HG02588 (cell line): ENCODE results near the gene NALCN.

Experiments
- ATAC-seq: cut with Tn5 transposase; IDR thresholded peaks from one replicate; pipeline ENCODE4 v1.9.1; 2021; ENCODE audit warnings: mild to moderate bottlenecking, moderate library complexity; ENCODE audit not compliant: unreplicated experiment

The NALCN gene

GRCh38 chr13:101292711-101293110 lies 123.6 kb downstream of the NALCN start:
- ATAC-seq, result no peak

- no peak for ATAC-seq
Observed at GRCh38 chr13:101291646-101292515, 124.4 kb downstream of the NALCN start.

DNA sequence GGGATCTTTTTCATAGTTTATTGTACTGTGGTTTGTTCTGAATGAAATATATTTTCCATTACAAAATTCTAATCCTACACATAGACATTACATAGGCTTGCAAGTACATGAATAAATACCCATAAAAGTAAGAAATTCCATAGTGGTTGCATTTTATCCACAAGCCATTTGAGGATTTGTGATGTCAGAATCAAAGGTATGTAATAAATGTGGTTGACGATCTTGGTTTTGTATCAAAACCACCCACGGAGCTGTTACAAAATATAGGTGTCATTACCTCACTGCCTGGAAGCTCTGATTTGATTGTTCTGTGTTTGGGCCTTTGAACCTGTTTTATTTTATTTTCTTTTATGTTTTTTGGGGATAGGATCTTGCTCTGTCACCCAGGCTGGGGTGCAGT lies 125.1 kb downstream of the NALCN start:
- ATAC-seq, result no peak

- ATAC-seq, result no peak
Observed at GRCh38 chr13:101289764-101290163, 126.5 kb downstream of the NALCN start.

DNA sequence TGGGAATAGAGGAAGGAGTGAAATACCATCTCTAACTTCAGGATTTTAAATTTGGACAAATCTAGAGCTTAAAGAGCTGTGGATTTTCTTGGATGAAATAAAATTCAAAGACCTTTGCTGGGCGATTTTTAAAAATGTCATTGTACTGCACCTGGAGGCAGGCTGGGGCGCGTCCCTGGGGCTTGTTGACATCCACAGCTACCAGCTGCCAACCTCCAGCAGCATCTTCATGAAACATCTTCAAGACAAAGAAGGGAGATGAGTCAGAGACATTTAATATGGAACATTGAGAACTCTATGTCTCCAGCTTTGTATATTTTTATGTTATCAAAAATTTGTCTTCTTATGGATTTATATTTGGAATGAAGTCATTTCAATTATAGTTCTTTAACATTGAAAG lies 132.5 kb downstream of the NALCN start:
- no peak for ATAC-seq

- ATAC-seq, result no peak
Observed at GRCh38 chr13:101272886-101273285, 143.4 kb downstream of the NALCN start.

- ATAC-seq, result no peak
Observed at GRCh38 chr13:101271681-101272245, 144.5 kb downstream of the NALCN start.

GRCh38 chr13:101267656-101268055 lies 148.7 kb downstream of the NALCN start:
- ATAC-seq, result no peak

DNA sequence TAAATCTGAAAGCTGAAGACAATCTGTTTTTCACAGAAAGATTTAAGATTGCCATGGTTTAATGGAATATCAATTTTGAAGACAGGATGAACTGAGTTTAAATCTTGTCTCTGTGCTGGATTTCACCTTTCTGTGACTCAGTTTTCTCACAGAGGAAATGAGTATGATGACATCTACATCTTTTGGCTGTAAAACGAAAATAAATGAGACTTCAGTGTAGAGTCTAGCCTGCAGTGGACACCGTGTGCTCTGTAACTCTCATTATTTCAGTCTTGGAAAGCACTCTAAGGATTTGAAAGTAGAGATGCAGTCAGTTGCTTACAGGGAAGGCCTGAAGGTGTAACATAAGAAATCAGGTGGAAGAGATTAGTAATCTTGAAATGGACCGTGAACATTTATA lies 150.4 kb downstream of the NALCN start:
- ATAC-seq, result no peak

GRCh38 chr13:101264931-101265330 lies 151.4 kb downstream of the NALCN start:
- ATAC-seq, result no peak

DNA sequence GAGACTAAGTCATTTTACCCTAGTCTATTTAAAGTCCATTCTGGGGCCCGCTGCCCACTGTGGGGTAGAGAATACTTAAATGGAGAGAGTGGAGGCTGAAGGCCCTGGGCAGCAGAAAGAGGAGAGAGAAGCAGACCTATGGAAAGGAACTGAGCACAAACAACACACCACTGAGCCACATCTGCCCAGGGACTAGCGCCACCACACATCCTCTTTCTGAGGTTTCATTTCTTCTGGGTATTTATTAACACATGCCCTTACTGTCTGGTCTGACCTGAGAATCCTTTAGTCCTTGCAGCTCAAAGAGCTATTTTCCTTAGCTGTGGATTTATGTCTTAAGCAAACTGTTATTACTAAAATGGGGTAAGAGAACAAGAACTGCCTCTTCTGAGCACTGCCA lies 154.0 kb downstream of the NALCN start:
- peak; percentile 77 for ATAC-seq

GRCh38 chr13:101258509-101258908 lies 157.8 kb downstream of the NALCN start:
- ATAC-seq, result no peak

DNA sequence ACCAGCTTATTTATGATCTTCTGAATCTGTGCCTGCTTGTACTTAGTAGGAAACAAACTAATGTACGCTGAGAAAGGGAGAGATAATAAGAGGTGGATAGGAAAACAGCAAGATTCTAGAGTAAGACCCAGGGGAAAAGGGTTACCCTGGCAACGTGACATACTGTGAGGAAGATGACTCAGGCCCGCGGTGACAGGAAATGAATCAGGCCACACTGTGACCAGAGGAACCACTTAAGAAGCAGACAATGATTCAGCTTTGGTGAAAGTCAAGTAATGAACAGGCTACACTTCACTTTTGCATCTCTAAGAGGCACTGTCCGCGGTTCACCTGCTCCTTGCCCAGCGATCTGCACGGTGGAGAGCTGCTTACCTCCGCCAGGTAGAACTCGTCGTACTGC lies 158.2 kb downstream of the NALCN start:
- peak; percentile 86 for ATAC-seq

DNA sequence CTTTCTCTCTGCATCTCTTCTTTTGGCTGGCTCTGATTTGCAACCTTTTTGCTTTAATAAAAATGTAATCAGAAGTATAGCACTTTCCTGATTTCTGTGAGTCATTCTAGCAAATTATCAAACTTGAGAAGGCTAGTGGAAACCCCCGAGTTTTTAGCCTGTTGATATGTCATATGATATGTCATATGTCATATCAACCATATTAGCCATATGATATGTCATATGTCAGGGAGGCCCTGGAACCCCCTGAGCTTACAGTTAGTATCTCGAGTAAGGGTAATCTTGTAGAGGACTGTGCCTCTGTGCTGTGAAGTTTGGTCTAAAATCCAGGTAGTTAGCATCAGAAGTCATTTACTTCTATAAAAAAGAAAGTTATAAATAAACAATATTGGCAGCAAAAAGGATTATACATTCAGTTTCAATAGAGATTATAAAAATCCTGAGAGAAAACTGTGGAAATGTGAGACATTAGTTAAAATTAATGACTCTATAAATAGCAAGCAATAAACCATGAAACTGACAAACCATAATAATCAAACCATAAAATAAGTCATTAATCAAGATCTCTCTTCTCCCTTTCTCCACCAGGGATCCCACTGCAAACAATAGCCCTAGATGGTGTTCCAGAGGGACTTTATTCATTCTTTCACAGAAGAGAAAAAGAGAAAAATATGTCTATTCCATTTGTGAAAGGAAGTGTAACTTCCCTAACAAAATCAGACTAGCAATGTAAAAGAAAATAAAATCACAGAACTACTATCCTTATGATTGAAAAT lies 167.4 kb downstream of the NALCN start:
- no peak for ATAC-seq

DNA sequence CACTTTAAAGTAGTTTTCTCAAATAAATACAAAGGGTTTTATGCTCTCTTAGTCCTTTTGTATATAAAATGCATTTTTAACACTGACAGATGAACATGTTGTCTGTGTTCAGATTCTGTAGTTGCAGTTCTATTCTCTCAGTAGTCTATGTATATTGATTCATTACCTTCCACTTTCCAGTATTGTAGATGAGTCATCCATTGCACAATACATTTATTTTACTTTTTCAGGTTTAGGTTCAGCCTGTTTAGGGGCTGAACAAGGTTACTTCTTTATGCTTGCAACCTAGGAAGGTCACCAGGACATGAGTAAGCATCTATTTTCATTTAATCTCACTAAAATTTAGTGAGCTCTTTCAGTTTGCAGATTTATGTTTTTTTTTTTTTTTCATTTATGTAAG lies 173.6 kb downstream of the NALCN start:
- ATAC-seq, result no peak

- no peak for ATAC-seq
Observed at GRCh38 chr13:101238555-101238954, 177.8 kb downstream of the NALCN start.

- no peak for ATAC-seq
Observed at GRCh38 chr13:101231751-101232428, 184.4 kb downstream of the NALCN start.

DNA sequence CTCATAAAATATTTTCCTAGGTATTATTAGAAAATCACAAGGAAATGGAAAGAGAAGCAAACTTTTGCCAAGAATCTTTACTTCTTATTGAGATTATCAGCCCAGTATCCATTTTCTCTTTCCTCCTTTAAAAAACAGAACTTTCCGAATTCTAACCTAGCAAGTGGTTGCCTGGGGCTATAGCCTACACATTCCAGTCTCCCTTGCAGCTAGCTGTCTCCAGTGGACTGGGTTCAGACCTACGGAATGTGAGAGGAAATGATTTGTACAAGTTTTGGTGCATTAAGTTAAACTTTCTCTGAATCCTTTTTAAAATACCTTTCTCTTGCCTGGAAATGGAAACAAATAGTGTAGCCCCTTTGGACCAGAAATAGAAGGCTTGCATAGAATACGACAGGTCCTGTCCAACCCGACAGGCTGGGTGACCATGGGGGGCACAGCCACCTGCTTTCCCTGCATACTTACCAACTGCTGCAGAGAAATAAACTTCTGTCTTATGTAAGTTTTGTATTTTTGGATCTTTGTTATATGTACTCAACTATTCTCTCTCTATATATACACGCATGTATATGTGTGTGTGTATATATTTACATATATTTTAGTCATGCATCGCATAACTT lies 185.9 kb downstream of the NALCN start:
- ATAC-seq, result no peak

GRCh38 chr13:101219609-101220265 lies 196.6 kb downstream of the NALCN start:
- ATAC-seq, result no peak

DNA sequence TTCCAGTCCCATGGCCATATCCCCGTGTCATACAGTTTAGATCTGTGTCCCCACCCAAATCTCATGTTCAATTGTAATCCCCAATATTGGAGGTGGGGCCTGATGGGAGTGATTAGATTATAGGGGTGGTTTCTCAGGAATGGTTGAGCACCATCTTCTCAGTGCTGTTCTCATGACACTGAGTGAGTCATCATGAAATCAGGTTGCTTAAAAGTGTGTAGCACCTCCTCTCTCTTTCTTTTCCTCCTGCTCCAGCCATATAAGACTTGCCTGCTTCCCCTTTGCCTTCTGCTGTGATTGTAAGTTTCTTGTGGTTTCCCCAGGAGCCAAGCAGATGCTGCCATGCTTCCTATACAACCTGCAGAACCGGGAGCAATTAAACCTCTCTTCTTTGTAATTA lies 197.8 kb downstream of the NALCN start:
- ATAC-seq, result no peak
